ENCODE measurements around the gene ZNF543. TPM values are rescaled to one million over a fixed set of nuclear protein-coding genes. Genes with fewer than 3 reads are reported as not detected.

The ZNF543 gene
- total and polyA plus RNA-seq, 2 of the 13 experiments (the other 11 are each of a cell fraction or from before 2014, with no cell fraction given), result 2.1 to 8.9 TPM

- H3K9me3 ChIP-seq (ENCODE audit: low read length), result no peaks in the 10 kb centered on the region
- DNase-seq (ENCODE audit: low spot score) (no peak), FAIRE-seq (peak; percentile 12), ATAC-seq (no peak)
- BruUV-seq (replicated peaks), result no TSS peak
- ChIA-PET POLR2A (interaction anchor here (0.6 kb wide), 1 partner anchor 132 kb away, joined by 3 read pairs; no protein-coding TSS in a partner anchor), CTCF (ENCODE audit: low intra/inter-chr PET ratio, low total read pairs) (no interaction called here)
- H3K4me3 ChIP-seq (replicated peaks in 1 of 3; ENCODE audit: insufficient read depth in 1 of 3, low read depth in 2 of 3, low read length in 3 of 3), result no peak overlapping the region
- H3K36me3 ChIP-seq (replicated peaks in 1 of 2; ENCODE audit: control insufficient read depth in 1 of 2, insufficient read depth in 2 of 2, low read length in 2 of 2), result no peaks in the 10 kb centered on the region
- H3K9ac ChIP-seq (ENCODE audit: insufficient read depth, low read depth, low read length), result no peak overlapping the region
- in situ Hi-C loops (cut with HindIII; ENCODE audit: extremely low pct_ligation_motif_present, low pct_unique_long_range_greater_than_20kb), result no loop called here
- no peak overlapping the region for H3K27ac ChIP-seq (ENCODE audit: extremely low read length, insufficient read depth, low read length)
- H3K4me1 ChIP-seq (ENCODE audit: insufficient read depth, low read length), result peaks cover 15% of the 10 kb centered on the region; the same call in 1 of the 2 replicates
- H3K79me2 ChIP-seq (ENCODE audit: insufficient read depth, low read length), result no peaks in the 10 kb centered on the region
- H3K27me3 ChIP-seq (ENCODE audit: control insufficient read depth in 1 of 2, insufficient read depth in 2 of 2, low read length in 2 of 2), result 0 out of 5 replicates have a peak, but pooled peaks cover 2 to 4% of the 10 kb centered on the region in 2 experiments
- WGBS (ENCODE audit: low lambda C conversion rate), result 0% methylated on average over 4 of the region's 4 CpGs
- intact Hi-C loops (cut with micrococcal nuclease; ENCODE audit: unreplicated experiment), result no loop called here
- no peak overlapping the region for H2AFZ ChIP-seq (ENCODE audit: low read length)
- H4K20me1 ChIP-seq (ENCODE audit: insufficient read depth, low read length), result no peaks in the 10 kb centered on the region
- H3K4me2 ChIP-seq (ENCODE audit: low read depth, low read length), result peak overlapping the region; percentile 14; the same call in 1 of the 2 replicates
- TF ChIP-seq ZSCAN22 (CRISPR knock-in tag; IDR thresholded peaks at IDR 0.05) (no peak), ZNF770 (CRISPR knock-in tag; IDR thresholded peaks at IDR 0.05) (peak; percentile 77), STAG1 (CRISPR knock-in tag; IDR thresholded peaks at IDR 0.05) (no peak), ZBTB34 (CRISPR knock-in tag; IDR thresholded peaks at IDR 0.05) (no peak), ATF4 (CRISPR knock-in tag; IDR thresholded peaks at IDR 0.05) (peak in 1 of 2 experiments; percentile 71; a peak in 2 of 4 replicates), ATF7-NPFF (CRISPR knock-in tag; IDR thresholded peaks at IDR 0.05; ENCODE audit: low read depth) (no peak), MLXIP (CRISPR knock-in tag; IDR thresholded peaks at IDR 0.05; ENCODE audit: borderline replicate concordance) (no peak), ZNF30 (CRISPR knock-in tag; IDR thresholded peaks at IDR 0.05) (no peak), SP4 (CRISPR knock-in tag; IDR thresholded peaks at IDR 0.05) (no peak), POLR2A (IDR thresholded peaks at IDR 0.05; ENCODE audit: insufficient read depth in 1 of 2, low read depth in 2 of 2, low read length in 2 of 2) (no peak), ZNF629 (CRISPR knock-in tag; conservative IDR thresholded peaks at IDR 0.05) (no peak), KAT7 (CRISPR knock-in tag; IDR thresholded peaks at IDR 0.05; ENCODE audit: borderline replicate concordance) (no peak), ZNF678 (CRISPR knock-in tag; IDR thresholded peaks at IDR 0.05) (no peak), SAFB2 (CRISPR knock-in tag; IDR thresholded peaks at IDR 0.05; ENCODE audit: borderline replicate concordance, low read depth) (no peak), ZNF773 (CRISPR knock-in tag; IDR thresholded peaks at IDR 0.05; ENCODE audit: borderline replicate concordance) (no peak), ZBTB39 (CRISPR knock-in tag; IDR thresholded peaks at IDR 0.05) (no peak)
Observed at GRCh38 chr19:57314146-57314545, 6.1 kb upstream of the ZNF543 start.
